HG02870 (cell line): ENCODE measurements around the gene GUCD1.

Source experiments
- ATAC-seq: cut with Tn5 transposase; IDR thresholded peaks from one replicate; pipeline ENCODE4 v1.9.1; 2021; ENCODE audit warnings: mild to moderate bottlenecking, moderate library complexity; ENCODE audit not compliant: unreplicated experiment

The GUCD1 gene

GRCh38 chr22:24590596-24591173, 35.7 kb upstream of the GUCD1 start:
- no peak for ATAC-seq

GRCh38 chr22:24589518-24590030, 34.6 kb upstream of the GUCD1 start:
- ATAC-seq, result no peak

- ATAC-seq, result no peak
These were observed 34.0 kb upstream of the GUCD1 start for GRCh38 chr22:24588757-24589481.

- ATAC-seq, result no peak
These were observed 33.4 kb upstream of the GUCD1 start for GRCh38 chr22:24588381-24588756.

- ATAC-seq, result no peak
These were observed 33.0 kb upstream of the GUCD1 start for GRCh38 chr22:24587948-24588347.

GRCh38 chr22:24587251-24587650, 32.3 kb upstream of the GUCD1 start:
- ATAC-seq, result no peak

- ATAC-seq, result no peak
These were observed 31.1 kb upstream of the GUCD1 start for GRCh38 chr22:24585927-24586546.

GRCh38 chr22:24585461-24585860, 30.5 kb upstream of the GUCD1 start:
- ATAC-seq, result no peak

- ATAC-seq, result no peak
These were observed 30.0 kb upstream of the GUCD1 start for GRCh38 chr22:24584871-24585411.

- ATAC-seq, result no peak
These were observed 29.3 kb upstream of the GUCD1 start for GRCh38 chr22:24584166-24584790.

GRCh38 chr22:24583221-24584165, 28.6 kb upstream of the GUCD1 start:
- ATAC-seq, result no peak

GRCh38 chr22:24582056-24582814, 27.3 kb upstream of the GUCD1 start:
- ATAC-seq, result no peak

GRCh38 chr22:24580276-24580675, 25.3 kb upstream of the GUCD1 start:
- no peak for ATAC-seq

GRCh38 chr22:24579258-24579601, 24.3 kb upstream of the GUCD1 start:
- ATAC-seq, result no peak

- ATAC-seq, result no peak
These were observed 23.7 kb upstream of the GUCD1 start for GRCh38 chr22:24578355-24579257.

- no peak for ATAC-seq
These were observed 21.8 kb upstream of the GUCD1 start for GRCh38 chr22:24576778-24577177.

- ATAC-seq, result no peak
These were observed 16.3 kb upstream of the GUCD1 start for GRCh38 chr22:24571266-24571665.

- ATAC-seq, result no peak
These were observed 12.7 kb upstream of the GUCD1 start for GRCh38 chr22:24567668-24568067.
